T47D (cell line): Measurements from ENCODE around the gene NT5DC1.
"Not testable (repeated sequence)": the region's sequence is repeated elsewhere in the genome, so short reads cannot be mapped to it uniquely, and the experiment has no call there.

ENCODE experiments used
- DNase-seq, 2 experiments: peaks; one replicate each; pipeline versions ENCODE4 v3.0.0 to v3.0.0-alpha.2; 2011 to 2012; ENCODE audit warnings: low read depth in 1 of 2, low spot score in 1 of 2
- JUND ChIP-seq: IDR thresholded peaks from 2 replicates; pipeline ENCODE4 v1.6.1; 2012; ENCODE audit warnings: low read depth
- in situ Hi-C: cut with HindIII; loops from 2 replicates; pipeline ENCODE4 v1.10.0; 2016; ENCODE audit warnings: low sequenced_read_pairs, low pct_unique_long_range_greater_than_20kb

The NT5DC1 gene

DNA sequence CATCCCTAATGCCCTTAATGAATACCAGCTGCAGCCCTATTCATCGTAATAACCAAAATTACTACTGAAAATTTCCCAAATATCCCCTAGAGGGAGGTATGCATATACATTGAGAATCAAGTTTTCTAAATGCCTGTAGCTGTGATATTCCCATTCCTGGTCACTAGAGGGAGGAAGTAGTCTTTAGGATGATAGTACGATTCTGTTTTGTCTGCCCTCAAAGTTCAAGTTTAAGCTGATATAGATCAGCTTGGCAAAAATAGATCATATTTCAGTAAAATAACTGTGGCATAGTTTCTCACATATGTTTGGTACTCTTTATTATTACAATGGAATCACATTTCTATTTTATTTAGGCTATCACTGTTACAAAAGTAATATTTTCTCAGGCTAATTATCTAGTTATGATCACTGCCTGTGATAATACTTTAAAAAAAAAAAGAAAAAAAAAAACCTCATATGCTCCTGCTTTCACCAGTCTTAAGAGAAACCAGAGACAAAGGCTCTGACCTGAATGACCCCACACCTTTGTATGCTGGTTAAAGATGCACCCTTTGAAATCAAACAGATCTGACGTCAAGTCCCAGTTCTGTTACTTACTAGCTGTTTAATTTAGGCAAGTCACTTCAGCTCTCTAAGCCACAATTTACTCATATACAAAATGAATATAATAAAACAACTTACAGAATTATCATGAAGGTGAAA lies 168.1 kb downstream of the NT5DC1 start:
- no peak for TF ChIP-seq JUND
- DNase-seq, result peak in 1 of 2 experiments; percentile 74
- in situ Hi-C loops, result no loop called here

DNA sequence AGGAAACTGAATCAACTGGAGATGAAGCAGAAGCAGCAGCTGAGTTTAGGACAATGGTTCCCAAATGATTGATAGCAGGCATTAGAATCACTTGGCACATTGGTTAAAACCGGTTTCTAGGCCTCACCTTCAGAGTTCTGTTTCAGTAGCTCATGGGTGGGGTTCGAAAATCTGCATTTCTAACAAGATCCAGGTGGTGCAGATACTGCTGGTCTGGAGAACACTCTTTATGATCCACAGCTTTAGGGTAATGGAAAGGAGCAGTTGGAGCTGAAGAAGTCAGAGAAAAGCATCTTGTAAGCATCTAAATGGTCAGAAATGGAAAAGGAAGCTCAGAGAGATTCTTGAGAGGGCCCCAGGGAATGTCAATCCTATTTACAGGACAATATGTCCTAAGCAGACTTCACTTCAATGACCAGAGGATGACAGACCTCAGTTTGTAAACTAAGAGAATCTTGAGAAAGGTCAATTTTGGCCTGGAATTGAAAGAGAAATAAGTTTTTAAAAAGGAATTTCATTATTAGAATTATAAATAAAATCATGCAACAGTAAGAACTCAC lies 170.6 kb downstream of the NT5DC1 start:
- no peak for DNase-seq
- TF ChIP-seq JUND, result no peak
- in situ Hi-C loops, result no loop called here

- no peak for TF ChIP-seq JUND
- no peak for DNase-seq
- in situ Hi-C loops, result no loop called here
These were observed 176.5 kb downstream of the NT5DC1 start for GRCh38 chr6:116277124-116277523.

DNA sequence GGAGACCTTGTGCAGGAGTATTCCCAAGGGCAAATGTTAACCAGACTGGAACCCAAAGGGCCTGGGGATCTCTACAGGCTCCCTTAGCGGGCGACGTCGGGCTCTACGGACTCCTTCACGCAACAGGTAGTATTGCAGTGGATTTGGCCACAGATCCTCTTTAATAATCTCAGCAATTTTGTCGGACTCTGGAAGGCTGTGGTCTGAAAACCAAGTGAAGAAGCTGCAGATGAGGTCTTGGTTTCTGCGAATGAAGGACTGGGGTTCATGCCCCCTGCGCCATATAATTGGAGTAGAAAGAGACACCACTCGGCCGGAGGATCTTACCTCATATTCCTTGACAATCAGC lies 177.8 kb downstream of the NT5DC1 start:
- TF ChIP-seq JUND, result no peak
- DNase-seq, result no peak
- in situ Hi-C loops, result no loop called here

DNA sequence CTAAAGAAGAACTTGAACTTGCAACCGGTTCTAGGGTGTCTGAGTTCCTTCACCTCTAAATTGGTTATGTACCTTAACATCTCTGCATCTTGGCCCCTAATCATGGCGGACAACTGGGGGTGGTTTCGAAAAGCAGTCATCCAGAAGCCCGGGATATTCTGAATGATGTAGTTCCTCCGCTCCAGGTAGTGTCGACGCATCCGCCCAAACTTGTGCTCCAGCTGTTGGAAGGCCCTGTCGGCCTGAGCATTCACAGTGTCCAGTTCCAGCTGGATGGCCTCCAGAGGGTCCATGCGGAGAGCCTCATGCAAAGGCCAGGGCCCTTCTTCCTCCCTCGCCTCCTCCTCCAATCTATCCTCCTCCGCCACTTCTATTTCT lies 178.2 kb downstream of the NT5DC1 start:
- in situ Hi-C loops, result no loop called here
- TF ChIP-seq JUND, result no peak
- DNase-seq, result no peak

GRCh38 chr6:116279232-116280160 lies 178.8 kb downstream of the NT5DC1 start, which contains the start of gene TSPYL1:
Gene TSPYL1, minus strand, starts transcription at chr6:116279930. Its CDS starts 100 bp downstream, at chr6:116279830.
- peak; percentile 80 to 96 for DNase-seq
- in situ Hi-C loops, result no loop called here
- TF ChIP-seq JUND, result no peak

DNA sequence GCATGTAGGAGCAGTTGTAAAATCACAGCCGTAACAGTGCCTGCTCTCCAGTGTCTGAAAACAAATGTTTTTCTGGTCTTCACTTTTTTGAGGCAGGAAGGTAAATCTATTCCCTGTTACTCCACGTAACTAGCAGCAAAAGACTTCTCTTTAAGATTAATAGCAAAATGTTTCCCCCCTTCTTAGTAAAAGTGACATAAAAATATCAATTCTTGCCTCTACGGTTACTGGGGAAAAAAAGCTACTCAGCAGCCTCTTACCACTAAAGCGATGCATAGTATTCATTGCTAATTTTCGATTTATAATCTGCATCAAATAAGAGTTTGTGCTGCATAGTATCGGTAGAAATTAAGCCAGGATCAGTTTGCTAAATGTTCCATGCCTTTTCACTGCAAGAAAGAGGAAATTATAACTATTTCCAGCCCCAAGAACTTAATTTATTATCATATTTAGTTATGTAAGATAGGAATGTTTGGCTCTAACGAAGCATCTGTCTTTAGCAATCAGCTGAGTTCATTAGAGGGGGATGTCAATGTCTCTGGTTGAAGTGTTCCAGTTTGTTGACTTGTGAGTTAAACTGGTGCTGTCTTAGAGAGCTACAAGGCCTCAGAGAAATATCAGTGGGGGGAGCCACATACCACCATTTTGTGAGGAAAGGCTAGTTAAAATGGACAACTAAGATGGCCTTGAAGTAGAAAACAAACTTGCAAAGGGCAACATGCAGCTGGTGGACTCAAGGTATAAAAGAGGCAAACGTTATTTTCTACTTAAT lies 179.7 kb downstream of the NT5DC1 start:
- DNase-seq, result peak in 1 of 2 experiments; percentile 5
- in situ Hi-C loops, result no loop called here
- no peak for TF ChIP-seq JUND

DNA sequence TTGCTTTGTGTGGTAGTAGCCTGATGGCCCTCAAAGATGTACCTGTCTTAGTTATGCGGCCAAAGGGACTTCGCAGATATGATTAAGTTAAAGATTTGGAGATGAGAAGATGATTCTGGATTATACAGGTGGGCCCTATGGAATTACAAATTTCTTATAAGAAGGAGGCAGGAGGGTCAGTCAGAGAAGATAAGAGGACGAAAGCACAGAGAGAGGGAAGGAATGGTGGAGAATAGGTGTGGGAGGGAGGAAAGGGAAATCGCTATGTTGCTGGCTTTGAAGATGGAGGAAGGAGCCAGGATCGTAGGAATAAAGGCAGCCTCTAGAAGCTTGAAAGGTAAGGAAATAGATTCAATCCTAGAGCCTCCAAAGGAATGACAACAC lies 180.3 kb downstream of the NT5DC1 start:
- TF ChIP-seq JUND, result no peak
- DNase-seq, result no peak
- in situ Hi-C loops, result no loop called here

DNA sequence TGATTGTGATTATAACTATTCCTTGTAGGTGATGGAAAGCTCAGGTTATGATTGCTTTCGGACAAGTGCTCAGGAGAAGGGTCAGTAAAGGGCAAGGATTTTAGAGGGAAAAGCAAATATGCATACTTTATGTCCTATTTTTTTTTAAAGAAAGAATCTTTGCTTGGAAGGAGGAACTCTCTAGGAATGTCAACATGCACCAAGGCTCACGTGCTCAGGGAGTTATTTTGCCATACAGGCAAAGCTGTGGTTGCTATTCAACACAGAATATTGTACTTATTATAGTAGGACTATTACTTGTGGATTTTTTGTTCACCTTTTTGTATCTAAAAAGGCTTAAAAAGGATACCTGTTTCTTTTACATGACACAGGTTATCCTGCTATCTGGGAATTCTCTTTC lies 182.0 kb downstream of the NT5DC1 start:
- no peak for TF ChIP-seq JUND
- in situ Hi-C loops, result no loop called here
- DNase-seq, result no peak

GRCh38 chr6:116283191-116283590 lies 182.5 kb downstream of the NT5DC1 start:
- DNase-seq, result no peak
- no peak for TF ChIP-seq JUND
- in situ Hi-C loops, result no loop called here

- DNase-seq, in situ Hi-C loops: not testable (repeated sequence)
These were observed 184.3 kb downstream of the NT5DC1 start for GRCh38 chr6:116284984-116285383.

DNA sequence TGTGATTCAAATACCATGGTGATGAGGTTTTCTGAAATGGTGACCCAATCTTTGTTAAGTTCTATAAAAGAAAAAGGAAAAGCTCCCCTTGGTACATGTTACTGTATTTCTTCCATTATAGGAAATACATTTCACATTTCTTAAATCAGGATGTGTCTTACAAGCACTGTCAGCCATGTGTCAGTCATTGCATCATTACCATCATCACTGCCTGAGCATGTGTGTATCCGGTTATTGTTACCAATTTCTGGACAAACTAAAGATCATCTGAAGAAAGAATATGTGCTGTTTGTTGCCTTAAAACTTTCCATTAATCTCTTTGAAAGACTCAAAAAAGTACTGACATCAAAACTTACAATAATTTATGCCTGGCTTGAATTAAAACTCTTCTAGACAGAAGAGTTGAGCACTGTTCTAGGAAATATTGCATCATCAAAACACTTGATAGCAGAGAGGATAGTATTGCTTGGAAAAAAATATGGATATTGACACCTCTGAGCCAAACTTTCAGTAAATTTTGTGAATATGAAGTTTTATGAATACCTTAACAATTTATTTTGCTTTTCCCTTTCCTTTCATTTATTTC lies 186.2 kb downstream of the NT5DC1 start:
- in situ Hi-C loops, result no loop called here
- TF ChIP-seq JUND, result no peak

More for the DNA sequence above, 186.2 kb downstream of the NT5DC1 start:
- no peak for DNase-seq
